Ascending aorta (tissue), 2 donors: Measurements from ENCODE around the gene MEI4. TPM values are rescaled to one million over a fixed set of nuclear protein-coding genes. Genes with fewer than 3 reads are reported as not detected.
"Not testable (repeated sequence)": the region's sequence is repeated elsewhere in the genome, so short reads cannot be mapped to it uniquely, and the experiment has no call there.

Experiments
- DNase-seq, 2 donors: peaks; one replicate each; pipeline ENCODE4 v3.0.0-alpha.2; 2019; ENCODE audit warnings: low spot score in 2 of 2
- H3K27ac ChIP-seq, 2 donors: fragments of 200-600 bp; sonication (generic); one replicate each; pipeline ENCODE4 v1.5.1; 2016 to 2017; ENCODE audit warnings: mild to moderate bottlenecking in 1 of 2
- H3K27me3 ChIP-seq: fragments of 200-600 bp; sonication (generic); one replicate; pipeline ENCODE4 v1.5.1; 2017
- H3K36me3 ChIP-seq, 2 donors: fragments of 200-600 bp; sonication (generic); one replicate each; pipeline ENCODE4 v1.5.1; 2016
- H3K4me1 ChIP-seq, 2 donors: fragments of 200-600 bp; sonication (generic); one replicate each; pipeline ENCODE4 v1.5.1; 2016 to 2017; ENCODE audit warnings: mild to moderate bottlenecking in 1 of 2
- H3K4me3 ChIP-seq, 2 donors: fragments of 200-600 bp; sonication (generic); one replicate each; pipeline ENCODE4 v1.5.1; 2016 to 2017; ENCODE audit warnings: mild to moderate bottlenecking in 1 of 2
- H3K9me3 ChIP-seq, 2 donors: fragments of 200-600 bp; sonication (generic); one replicate each; pipeline ENCODE4 v1.5.1; 2016
- CTCF ChIP-seq, 3 experiments: fragments of 200-600 bp in 2 of 3; fragments of 450-650 bp in 1 of 3; sonication (generic) in 2 of 3; IDR thresholded peaks; one replicate each; pipeline ENCODE4 v1.5.1; 2016 to 2019; ENCODE audit warnings: antibody characterized with exemption in 3 of 3, mild to moderate bottlenecking in 1 of 3, moderate library complexity in 1 of 3
- intact Hi-C: fragments of 100-400 bp; cut with DNase I; formaldehyde crosslinking; loops from one replicate; pipeline ENCODE4 v1.15.1; 2023
- total RNA-seq: library from RNA; depleted of rRNA; stranded (reverse); fragments of >200 nt; gene quantifications from one replicate; pipeline ENCODE4 v1.1.0, GENCODE V29; 2016

The MEI4 gene
- total RNA-seq, 1 donor from 2014 or later = not detected

GRCh38 chr6:77686931-77687330 is 34.1 kb downstream of the MEI4 start:
- Histone ChIP-seq H3K27me3 (no peaks in the 10 kb centered on the region), H3K4me3 (no peak overlapping the region), H3K4me1 (no peaks in the 10 kb centered on the region), H3K36me3 (no peaks in the 10 kb centered on the region), H3K27ac (no peak overlapping the region), H3K9me3 (no peaks in the 10 kb centered on the region)
- TF ChIP-seq CTCF (IDR thresholded peaks at IDR 0.05) = no peak
- intact Hi-C loops = no loop called here
- DNase-seq = no peak

GRCh38 chr6:77688649-77689048 is 35.8 kb downstream of the MEI4 start:
- no peak overlapping the region for H3K27ac ChIP-seq
- DNase-seq = no peak
- no peak overlapping the region for H3K4me3 ChIP-seq
- intact Hi-C loops = no loop called here
- H3K27me3 ChIP-seq = no peaks in the 10 kb centered on the region
- no peaks in the 10 kb centered on the region for H3K9me3 ChIP-seq
- no peaks in the 10 kb centered on the region for H3K4me1 ChIP-seq
- no peaks in the 10 kb centered on the region for H3K36me3 ChIP-seq
- TF ChIP-seq CTCF (IDR thresholded peaks at IDR 0.05) = no peak

GRCh38 chr6:77700095-77700494 is 47.3 kb downstream of the MEI4 start:
- H3K9me3 ChIP-seq, H3K4me3 ChIP-seq, H3K36me3 ChIP-seq, H3K27ac ChIP-seq, intact Hi-C loops, H3K4me1 ChIP-seq, H3K27me3 ChIP-seq: not testable (repeated sequence)
- DNase-seq = peak in 1 of 2 donors; percentile 52

GRCh38 chr6:77707603-77708002 is 54.8 kb downstream of the MEI4 start:
- Histone ChIP-seq H3K27me3 (no peaks in the 10 kb centered on the region), H3K36me3 (no peaks in the 10 kb centered on the region), H3K27ac (no peak overlapping the region), H3K4me1 (no peaks in the 10 kb centered on the region), H3K9me3 (peaks cover 0 to 3% of the 10 kb centered on the region in 2 donors), H3K4me3 (no peak overlapping the region)
- TF ChIP-seq CTCF (IDR thresholded peaks at IDR 0.05) = no peak
- intact Hi-C loops = no loop called here
- no peak for DNase-seq

GRCh38 chr6:77715588-77715987 is 62.7 kb downstream of the MEI4 start:
- H3K27me3 ChIP-seq = no peaks in the 10 kb centered on the region
- no peak for TF ChIP-seq CTCF (IDR thresholded peaks at IDR 0.05)
- H3K36me3 ChIP-seq = no peaks in the 10 kb centered on the region
- H3K4me1 ChIP-seq = no peaks in the 10 kb centered on the region
- no peak overlapping the region for H3K27ac ChIP-seq
- no peak for DNase-seq
- H3K4me3 ChIP-seq = no peak overlapping the region
- intact Hi-C loops = no loop called here
- no peaks in the 10 kb centered on the region for H3K9me3 ChIP-seq

- no peak for TF ChIP-seq CTCF (IDR thresholded peaks at IDR 0.05)
- DNase-seq = no peak
Measured at GRCh38 chr6:77716311-77716710, 63.5 kb downstream of the MEI4 start.

GRCh38 chr6:77736010-77736409 is 83.2 kb downstream of the MEI4 start:
- H3K4me3 ChIP-seq, intact Hi-C loops, H3K27me3 ChIP-seq, H3K4me1 ChIP-seq, H3K27ac ChIP-seq, H3K9me3 ChIP-seq, H3K36me3 ChIP-seq, DNase-seq: not testable (repeated sequence)

More at GRCh38 chr6:77716311-77716710, 63.5 kb downstream of the MEI4 start:
- Histone ChIP-seq H3K4me1 (no peaks in the 10 kb centered on the region), H3K27me3 (no peaks in the 10 kb centered on the region), H3K36me3 (no peaks in the 10 kb centered on the region), H3K9me3 (no peaks in the 10 kb centered on the region), H3K4me3 (no peak overlapping the region), H3K27ac (no peak overlapping the region)
- intact Hi-C loops = no loop called here
